GM21528 (cell line): ENCODE data around the gene MT3.
"Not testable (repeated sequence)": the region's sequence is repeated elsewhere in the genome, so short reads cannot be mapped to it uniquely, and the experiment has no call there.

Source experiments
- ATAC-seq: cut with Tn5 transposase; IDR thresholded peaks from one replicate; pipeline ENCODE4 v1.9.1; 2021; ENCODE audit warnings: mild to moderate bottlenecking, moderate library complexity; ENCODE audit not compliant: unreplicated experiment, low FRiP score

Gene MT3

GRCh38 chr16:56608876-56609462 is 19.6 kb downstream of the MT3 start:
- ATAC-seq = no peak

GRCh38 chr16:56609463-56609921 is 20.2 kb downstream of the MT3 start:
- peak; percentile 47 for ATAC-seq

GRCh38 chr16:56610017-56610608 is 20.8 kb downstream of the MT3 start:
- ATAC-seq = no peak

GRCh38 chr16:56610609-56611111 is 21.3 kb downstream of the MT3 start:
- no peak for ATAC-seq

- ATAC-seq = no peak
These were observed 22.0 kb downstream of the MT3 start for GRCh38 chr16:56611281-56611833.

DNA sequence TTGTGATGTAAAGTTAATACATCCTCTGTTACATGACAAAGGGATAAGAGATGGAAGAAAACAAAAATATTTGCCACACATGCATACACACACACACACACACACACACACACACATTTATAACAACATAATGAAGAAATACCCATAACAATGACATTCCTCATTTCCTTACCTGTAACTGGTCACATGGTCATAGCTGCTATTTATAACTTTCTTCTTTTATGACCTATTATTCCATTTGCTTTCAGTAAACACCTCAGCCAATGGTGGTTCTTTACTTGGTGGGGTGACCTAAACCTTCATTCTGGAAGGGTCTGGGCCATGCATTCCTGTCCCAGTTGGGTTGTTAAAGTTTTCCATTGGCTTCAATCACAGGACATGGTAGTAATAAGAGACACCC is 24.4 kb downstream of the MT3 start:
- no peak for ATAC-seq

DNA sequence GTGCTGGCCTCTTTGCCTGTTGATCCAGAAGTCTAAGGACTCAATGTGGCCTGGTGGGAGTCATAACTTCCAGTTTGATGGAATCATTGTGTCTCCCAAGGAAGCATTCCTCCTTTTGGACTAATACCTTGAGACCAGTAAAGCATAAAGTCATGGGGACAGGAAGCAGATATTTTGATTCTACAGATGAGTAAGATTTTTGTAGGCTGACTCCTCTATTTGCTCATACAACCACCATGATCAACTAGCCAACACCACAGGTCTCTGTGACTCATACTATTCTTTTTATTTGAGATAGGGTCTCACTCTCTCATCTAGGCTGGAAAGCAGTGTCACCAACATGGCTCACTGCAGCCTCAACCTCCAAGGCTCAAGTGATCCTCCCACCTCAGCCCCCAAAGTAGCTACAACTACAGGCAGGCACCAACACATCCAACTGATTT is 25.2 kb downstream of the MT3 start:
- no peak for ATAC-seq

GRCh38 chr16:56615353-56615752 is 26.0 kb downstream of the MT3 start:
- ATAC-seq = no peak

DNA sequence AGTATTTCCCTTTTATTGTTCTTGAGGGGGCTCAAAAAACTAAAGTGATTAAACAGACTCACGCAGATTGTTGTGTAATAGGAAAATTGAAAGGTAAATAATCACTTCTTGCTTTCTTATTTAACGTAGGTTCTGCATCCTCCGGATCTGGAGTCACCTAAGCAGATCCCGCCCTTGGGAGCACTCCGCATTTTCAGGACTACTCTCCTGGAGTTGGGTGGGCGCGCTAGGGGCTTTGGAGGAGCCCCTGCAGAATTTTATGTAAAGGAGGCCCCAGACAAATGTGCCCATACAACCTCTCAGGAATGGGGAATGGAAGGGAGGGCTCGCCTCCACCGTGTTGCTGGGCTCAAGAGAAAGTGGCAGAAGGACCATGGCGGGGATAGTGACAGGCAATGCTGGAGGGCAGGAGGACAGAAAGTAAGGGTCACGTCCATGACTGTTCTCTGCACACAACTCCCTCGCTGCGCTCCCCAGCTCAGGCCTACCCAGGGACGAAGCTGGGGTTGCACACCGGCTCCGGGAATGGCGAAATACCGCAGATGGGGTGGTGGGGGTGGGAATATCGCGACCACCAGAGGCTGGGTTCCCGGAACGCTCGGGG is 27.4 kb downstream of the MT3 start:
- ATAC-seq = no peak

DNA sequence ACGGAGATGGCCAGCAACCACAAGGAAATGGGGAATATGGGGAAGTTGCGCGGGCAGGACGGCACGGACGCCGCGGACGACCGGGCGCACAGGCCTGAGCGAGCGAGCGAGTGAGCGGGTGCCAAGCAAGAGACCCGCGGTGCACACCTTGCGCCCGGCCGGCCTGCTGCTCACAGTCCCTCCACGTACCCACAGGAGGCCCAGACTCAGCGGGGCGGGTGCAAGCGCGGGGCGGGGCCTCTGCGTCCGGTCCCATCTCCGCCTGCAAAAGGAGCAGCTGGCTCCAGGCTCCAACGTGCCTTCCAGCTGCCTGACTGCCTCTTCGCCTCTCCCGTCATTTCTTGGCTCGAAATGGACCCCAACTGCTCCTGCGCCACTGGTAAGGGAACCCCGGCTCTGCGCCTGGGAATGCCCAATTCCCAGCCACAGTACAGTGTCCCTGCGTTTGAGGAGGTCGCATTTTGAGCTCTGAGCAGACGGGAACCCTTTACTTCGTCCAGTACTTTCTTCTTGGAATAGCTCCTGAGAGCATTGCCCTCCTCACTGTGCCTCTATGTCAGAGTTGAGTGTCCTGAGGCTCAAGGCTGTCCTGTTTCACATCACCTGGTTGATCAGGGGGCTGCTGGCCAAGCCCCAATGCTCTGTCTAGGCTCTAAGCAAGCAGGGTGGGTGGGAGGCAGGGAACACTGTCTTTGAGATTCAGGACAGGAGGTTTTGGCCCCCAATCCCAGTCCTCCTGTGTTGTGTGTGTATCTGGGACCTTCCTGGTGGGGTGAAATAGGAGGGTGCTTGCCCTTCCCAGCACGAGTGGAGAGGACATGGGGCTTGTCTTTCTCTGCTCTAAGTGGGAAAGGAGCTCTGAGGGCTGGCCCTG is 28.1 kb downstream of the MT3 start:
- ATAC-seq = no peak

GRCh38 chr16:56618138-56618537 is 28.8 kb downstream of the MT3 start:
- ATAC-seq = no peak

- ATAC-seq = no peak
These were observed 31.1 kb downstream of the MT3 start for GRCh38 chr16:56620339-56620897.

GRCh38 chr16:56621665-56622445 is 32.5 kb downstream of the MT3 start:
- ATAC-seq = not testable (repeated sequence)

DNA sequence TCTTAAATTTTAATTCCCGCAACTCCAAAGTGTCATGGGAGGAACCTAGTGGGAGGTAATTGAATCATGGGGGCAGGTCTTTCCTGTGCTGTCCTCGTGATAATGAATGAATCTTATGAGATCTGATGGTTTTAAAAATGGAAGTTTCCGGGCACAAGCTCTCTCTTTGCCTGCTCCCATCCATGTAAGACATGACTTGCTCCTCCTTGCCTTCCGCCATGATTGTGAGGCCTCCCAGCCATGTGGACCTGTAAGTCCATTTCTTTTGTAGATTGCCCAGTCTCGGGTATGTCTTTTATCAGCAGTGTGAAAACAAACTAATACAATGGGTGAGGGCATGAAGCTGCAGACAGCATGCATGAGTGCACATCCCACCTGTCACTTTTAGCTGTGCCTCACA is 33.9 kb downstream of the MT3 start:
- not testable (repeated sequence) for ATAC-seq

DNA sequence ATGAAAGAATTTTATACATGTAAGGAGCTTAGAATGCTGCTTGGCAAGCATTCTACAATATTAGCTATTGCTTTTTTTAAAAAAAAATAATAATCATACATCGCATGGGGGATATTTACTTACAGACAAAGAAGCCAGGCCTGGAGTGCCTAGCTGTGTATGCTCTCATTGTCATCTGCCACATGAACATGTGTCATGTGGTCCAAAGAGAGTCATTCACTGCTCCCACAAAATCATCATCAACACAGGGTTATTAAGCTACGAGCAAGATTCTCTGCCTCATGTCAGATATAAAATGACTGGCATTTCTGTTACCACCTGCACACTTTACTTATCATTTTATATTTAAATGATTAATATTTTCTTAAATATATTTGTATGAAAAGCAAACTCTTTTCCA is 34.3 kb downstream of the MT3 start:
- ATAC-seq = no peak

DNA sequence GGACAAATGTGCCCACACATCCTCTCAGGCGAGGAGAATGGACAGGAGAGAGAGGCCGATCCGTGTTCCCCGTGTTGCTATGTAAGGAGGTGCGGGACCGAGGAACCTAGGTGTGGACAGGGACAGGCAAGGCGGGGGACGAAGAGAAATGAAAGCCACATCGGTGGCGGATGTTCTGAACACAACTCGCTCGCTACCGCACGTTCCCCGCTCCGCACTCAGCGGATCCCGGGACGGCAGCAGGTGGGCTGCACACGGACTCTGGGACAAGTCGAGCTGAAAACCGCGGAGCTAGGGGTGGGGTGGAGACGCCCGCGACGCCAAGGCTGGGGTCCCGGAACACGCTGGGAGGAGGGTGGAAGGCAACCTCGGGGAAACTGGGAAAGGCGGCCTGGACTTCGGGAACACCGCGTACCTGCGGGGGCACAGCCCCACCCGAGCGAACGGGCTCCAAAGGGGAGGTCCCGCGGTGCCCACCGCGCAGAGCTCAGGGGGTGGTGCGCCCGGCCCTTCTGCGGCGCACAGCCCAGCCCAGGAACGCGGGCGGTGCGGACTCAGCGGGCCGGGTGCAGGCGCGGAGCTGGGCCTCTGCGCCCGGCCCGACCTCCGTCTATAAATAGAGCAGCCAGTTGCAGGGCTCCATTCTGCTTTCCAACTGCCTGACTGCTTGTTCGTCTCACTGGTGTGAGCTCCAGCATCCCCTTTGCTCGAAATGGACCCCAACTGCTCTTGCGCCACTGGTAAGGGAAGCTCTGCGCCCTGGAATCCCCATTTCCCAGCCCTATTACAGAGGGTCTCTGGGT is 36.0 kb downstream of the MT3 start, which contains the start of gene MT1E:
Gene MT1E (plus strand): TSS at position 642 of the 803 bp plus-strand sequence. CDS start 71 bp downstream, at position 713.
- no peak for ATAC-seq

DNA sequence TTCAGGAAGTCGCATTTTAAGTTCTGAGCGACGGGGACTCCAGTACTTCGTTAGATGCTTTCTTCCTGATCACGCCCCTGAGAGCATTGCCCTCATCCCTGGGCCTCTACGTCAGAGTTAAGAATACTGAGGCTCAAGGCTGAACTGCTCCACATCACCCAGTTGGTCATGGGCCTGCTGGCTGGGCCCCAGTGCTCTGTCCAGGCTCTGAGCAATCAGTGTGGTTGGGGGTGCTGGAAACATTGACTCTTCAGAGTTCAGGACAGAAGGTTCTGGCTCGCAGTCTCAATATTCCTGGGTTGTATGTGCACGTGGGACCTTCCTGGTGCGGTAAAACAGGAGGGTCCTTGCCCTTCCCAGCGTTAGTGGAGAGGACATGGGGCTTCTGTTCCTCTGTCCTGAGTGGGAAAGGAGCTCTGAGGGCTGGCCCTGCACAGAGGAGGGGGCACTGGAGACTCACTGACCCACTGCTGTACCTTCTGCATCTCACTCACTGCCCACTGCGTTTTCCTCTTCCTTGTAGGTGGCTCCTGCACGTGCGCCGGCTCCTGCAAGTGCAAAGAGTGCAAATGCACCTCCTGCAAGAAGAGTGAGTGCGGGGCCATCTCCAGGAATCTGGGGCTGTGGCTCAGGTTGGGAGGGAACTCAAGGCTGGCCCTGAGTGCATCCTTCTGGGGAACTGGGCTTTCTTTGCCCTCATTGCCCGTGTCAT is 36.8 kb downstream of the MT3 start:
- no peak for ATAC-seq

GRCh38 chr16:56626685-56627084 is 37.4 kb downstream of the MT3 start:
- ATAC-seq = no peak
